Measurements from ENCODE around the gene ST8SIA1. TPM values are rescaled to one million over a fixed set of nuclear protein-coding genes. Genes with fewer than 3 reads are reported as not detected.

Gene ST8SIA1
- total RNA-seq, 1 donor from 2014 or later: 22.0 TPM

- no peak for DNase-seq
- TF ChIP-seq CTCF (IDR thresholded peaks at IDR 0.05; ENCODE audit: partially characterized antibody, unreplicated experiment): no peak
- Mint-ChIP-seq H3K27me3 (ENCODE audit: unreplicated experiment) (no peaks in the 10 kb centered on the region), H3K4me3 (ENCODE audit: unreplicated experiment) (no peak overlapping the region), H3K9me3 (ENCODE audit: unreplicated experiment) (peaks cover 3% of the 10 kb centered on the region), H3K4me1 (ENCODE audit: low read depth, unreplicated experiment) (peaks cover 2% of the 10 kb centered on the region), H3K36me3 (ENCODE audit: unreplicated experiment) (no peaks in the 10 kb centered on the region), H3K27ac (ENCODE audit: unreplicated experiment) (no peak overlapping the region)
These were observed 104.2 kb downstream of the ST8SIA1 start for GRCh38 chr12:22230280-22230794.

GRCh38 chr12:22229652-22230279 lies 104.7 kb downstream of the ST8SIA1 start:
- no peaks in the 10 kb centered on the region for H3K36me3 Mint-ChIP-seq (ENCODE audit: unreplicated experiment)
- DNase-seq: no peak
- H3K9me3 Mint-ChIP-seq (ENCODE audit: unreplicated experiment): peaks cover 3% of the 10 kb centered on the region
- peaks cover under 1% of the 10 kb centered on the region for H3K4me1 Mint-ChIP-seq (ENCODE audit: low read depth, unreplicated experiment)
- no peak overlapping the region for H3K4me3 Mint-ChIP-seq (ENCODE audit: unreplicated experiment)
- no peak for TF ChIP-seq CTCF (IDR thresholded peaks at IDR 0.05; ENCODE audit: partially characterized antibody, unreplicated experiment)
- H3K27me3 Mint-ChIP-seq (ENCODE audit: unreplicated experiment): no peaks in the 10 kb centered on the region
- H3K27ac Mint-ChIP-seq (ENCODE audit: unreplicated experiment): no peak overlapping the region

- no peak for DNase-seq
- no peak overlapping the region for H3K27ac Mint-ChIP-seq (ENCODE audit: unreplicated experiment)
These were observed 106.3 kb downstream of the ST8SIA1 start for GRCh38 chr12:22228022-22228875.

GRCh38 chr12:22223356-22223755 lies 111.2 kb downstream of the ST8SIA1 start:
- Mint-ChIP-seq H3K27me3 (ENCODE audit: unreplicated experiment) (no peaks in the 10 kb centered on the region), H3K4me1 (ENCODE audit: low read depth, unreplicated experiment) (no peaks in the 10 kb centered on the region), H3K4me3 (ENCODE audit: unreplicated experiment) (no peak overlapping the region), H3K9me3 (ENCODE audit: unreplicated experiment) (no peaks in the 10 kb centered on the region), H3K27ac (ENCODE audit: unreplicated experiment) (no peak overlapping the region), H3K36me3 (ENCODE audit: unreplicated experiment) (no peaks in the 10 kb centered on the region)
- DNase-seq: no peak
- no peak for TF ChIP-seq CTCF (IDR thresholded peaks at IDR 0.05; ENCODE audit: partially characterized antibody, unreplicated experiment)

More at GRCh38 chr12:22228022-22228875, 106.3 kb downstream of the ST8SIA1 start:
- peaks cover 3% of the 10 kb centered on the region for H3K9me3 Mint-ChIP-seq (ENCODE audit: unreplicated experiment)
- H3K4me3 Mint-ChIP-seq (ENCODE audit: unreplicated experiment): no peak overlapping the region
- no peaks in the 10 kb centered on the region for H3K4me1 Mint-ChIP-seq (ENCODE audit: low read depth, unreplicated experiment)
- H3K36me3 Mint-ChIP-seq (ENCODE audit: unreplicated experiment): no peaks in the 10 kb centered on the region
- no peaks in the 10 kb centered on the region for H3K27me3 Mint-ChIP-seq (ENCODE audit: unreplicated experiment)
- no peak for TF ChIP-seq CTCF (IDR thresholded peaks at IDR 0.05; ENCODE audit: partially characterized antibody, unreplicated experiment)

- no peaks in the 10 kb centered on the region for H3K4me1 Mint-ChIP-seq (ENCODE audit: low read depth, unreplicated experiment)
- no peak overlapping the region for H3K27ac Mint-ChIP-seq (ENCODE audit: unreplicated experiment)
- peaks cover 2% of the 10 kb centered on the region for H3K9me3 Mint-ChIP-seq (ENCODE audit: unreplicated experiment)
- no peak for DNase-seq
- no peak overlapping the region for H3K4me3 Mint-ChIP-seq (ENCODE audit: unreplicated experiment)
- no peak for TF ChIP-seq CTCF (IDR thresholded peaks at IDR 0.05; ENCODE audit: partially characterized antibody, unreplicated experiment)
- H3K36me3 Mint-ChIP-seq (ENCODE audit: unreplicated experiment): peaks cover 8% of the 10 kb centered on the region
- H3K27me3 Mint-ChIP-seq (ENCODE audit: unreplicated experiment): no peaks in the 10 kb centered on the region
These were observed 117.0 kb downstream of the ST8SIA1 start for GRCh38 chr12:22217556-22217955.

Measured in glutamatergic neuron (in vitro differentiated cells).